GM19452 (cell line): ENCODE data around the gene DGKI.

Experiments used
- ATAC-seq: cut with Tn5 transposase; IDR thresholded peaks from one replicate; pipeline ENCODE4 v1.9.1; 2021; ENCODE audit not compliant: unreplicated experiment

DGKI gene

DNA sequence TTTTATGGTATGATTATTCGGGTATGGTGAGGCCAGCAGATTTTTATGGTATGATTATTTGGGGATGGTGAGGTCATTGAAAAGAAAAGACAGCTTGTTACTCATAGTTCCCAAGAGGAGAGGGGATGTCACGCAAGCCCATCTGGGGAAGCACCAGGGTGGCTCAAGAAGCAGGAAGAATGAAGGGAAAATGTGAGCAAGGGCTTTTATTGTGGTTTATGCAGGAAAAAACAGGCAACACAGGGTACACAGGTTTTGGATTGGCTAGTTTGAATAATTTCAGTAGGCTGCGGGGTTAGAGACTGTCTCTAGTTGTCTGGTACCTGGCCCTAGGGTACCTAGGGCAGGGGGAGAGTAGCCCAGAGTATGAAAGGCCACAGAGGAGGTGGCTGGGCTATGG lies 26.8 kb upstream of the DGKI start:
- ATAC-seq, result no peak

GRCh38 chr7:137871170-137871915 lies 24.6 kb upstream of the DGKI start:
- no peak for ATAC-seq

GRCh38 chr7:137870684-137871083 lies 23.9 kb upstream of the DGKI start:
- no peak for ATAC-seq

DNA sequence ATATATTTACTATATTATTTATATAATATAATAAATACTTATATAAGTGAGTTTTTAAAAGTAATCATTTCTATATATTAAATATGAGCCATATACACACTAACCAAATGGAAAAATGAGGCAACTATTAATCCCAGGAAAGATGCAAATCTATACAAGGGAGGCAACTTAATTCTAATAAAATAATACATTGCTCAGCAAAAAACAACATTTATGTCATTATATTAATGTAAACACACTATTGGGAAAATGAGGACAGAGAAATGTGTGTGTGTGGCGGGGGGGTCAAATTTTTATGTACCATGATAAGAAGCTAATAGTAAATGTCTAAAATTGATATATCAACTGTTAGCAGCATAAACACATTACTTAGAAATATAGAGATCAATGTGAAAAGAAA lies 23.3 kb upstream of the DGKI start:
- ATAC-seq, result no peak

GRCh38 chr7:137869260-137869659 lies 22.5 kb upstream of the DGKI start:
- ATAC-seq, result no peak

GRCh38 chr7:137867289-137867688 lies 20.5 kb upstream of the DGKI start:
- ATAC-seq, result no peak

DNA sequence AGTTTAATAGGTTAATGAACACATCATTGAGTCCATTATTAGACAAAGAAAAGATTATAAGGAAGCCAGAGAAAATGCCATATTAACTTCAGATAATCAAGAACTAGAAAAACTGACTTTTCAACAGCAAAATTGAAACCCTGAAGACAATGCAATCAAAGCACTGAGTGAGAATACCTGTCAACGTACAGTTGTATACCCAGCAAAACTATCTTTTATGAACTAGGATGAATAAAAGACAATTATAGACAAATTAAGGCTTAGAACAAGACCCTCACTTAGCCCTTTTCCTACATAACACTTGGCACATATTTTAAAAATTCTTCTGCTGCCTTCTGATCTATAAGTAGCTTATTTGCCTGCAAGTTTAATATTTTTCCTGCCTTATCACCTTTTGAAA lies 19.0 kb upstream of the DGKI start:
- ATAC-seq, result no peak

GRCh38 chr7:137862964-137863363 lies 16.2 kb upstream of the DGKI start:
- ATAC-seq, result no peak

DNA sequence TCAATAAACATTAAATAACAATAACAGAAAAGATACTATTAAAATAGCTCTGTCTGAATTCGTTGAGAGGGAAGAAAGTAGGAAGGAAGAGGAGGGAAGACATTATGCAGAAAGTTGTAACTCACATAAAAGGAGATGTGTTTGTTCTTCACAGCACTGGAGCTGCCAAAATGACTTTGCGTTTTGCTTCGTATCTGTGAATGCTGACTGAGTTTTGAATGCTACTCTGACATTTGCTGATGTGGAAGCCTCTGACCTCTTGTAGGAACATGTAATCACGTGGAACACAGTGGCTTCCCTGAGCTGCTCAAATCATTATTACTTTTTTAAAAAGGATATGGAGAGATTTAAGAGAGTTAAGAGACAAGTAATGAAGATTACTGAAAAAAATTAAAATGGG lies 15.6 kb upstream of the DGKI start:
- no peak for ATAC-seq

GRCh38 chr7:137860542-137860941 lies 13.8 kb upstream of the DGKI start:
- ATAC-seq, result no peak

GRCh38 chr7:137853053-137853452 lies 6.3 kb upstream of the DGKI start:
- no peak for ATAC-seq

DNA sequence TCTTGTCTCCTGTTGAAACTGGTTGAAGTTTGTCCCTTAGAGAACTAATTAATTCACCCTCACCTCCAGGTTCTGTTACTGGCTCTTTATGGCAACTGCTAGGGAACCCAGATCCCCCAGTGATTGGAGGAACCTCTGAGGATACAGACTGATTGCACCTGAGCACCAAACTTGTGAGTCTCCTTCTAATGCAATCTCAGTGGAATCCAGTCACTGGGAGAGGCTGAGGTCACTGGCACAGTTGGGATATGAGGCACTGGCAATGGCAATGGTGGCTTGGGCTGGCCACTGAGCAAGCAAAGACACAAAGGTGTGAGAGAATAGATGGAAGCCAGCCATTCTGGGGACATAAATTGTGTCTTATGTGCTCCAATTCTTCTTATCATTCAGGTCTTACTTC lies 5.3 kb upstream of the DGKI start:
- no peak for ATAC-seq

DNA sequence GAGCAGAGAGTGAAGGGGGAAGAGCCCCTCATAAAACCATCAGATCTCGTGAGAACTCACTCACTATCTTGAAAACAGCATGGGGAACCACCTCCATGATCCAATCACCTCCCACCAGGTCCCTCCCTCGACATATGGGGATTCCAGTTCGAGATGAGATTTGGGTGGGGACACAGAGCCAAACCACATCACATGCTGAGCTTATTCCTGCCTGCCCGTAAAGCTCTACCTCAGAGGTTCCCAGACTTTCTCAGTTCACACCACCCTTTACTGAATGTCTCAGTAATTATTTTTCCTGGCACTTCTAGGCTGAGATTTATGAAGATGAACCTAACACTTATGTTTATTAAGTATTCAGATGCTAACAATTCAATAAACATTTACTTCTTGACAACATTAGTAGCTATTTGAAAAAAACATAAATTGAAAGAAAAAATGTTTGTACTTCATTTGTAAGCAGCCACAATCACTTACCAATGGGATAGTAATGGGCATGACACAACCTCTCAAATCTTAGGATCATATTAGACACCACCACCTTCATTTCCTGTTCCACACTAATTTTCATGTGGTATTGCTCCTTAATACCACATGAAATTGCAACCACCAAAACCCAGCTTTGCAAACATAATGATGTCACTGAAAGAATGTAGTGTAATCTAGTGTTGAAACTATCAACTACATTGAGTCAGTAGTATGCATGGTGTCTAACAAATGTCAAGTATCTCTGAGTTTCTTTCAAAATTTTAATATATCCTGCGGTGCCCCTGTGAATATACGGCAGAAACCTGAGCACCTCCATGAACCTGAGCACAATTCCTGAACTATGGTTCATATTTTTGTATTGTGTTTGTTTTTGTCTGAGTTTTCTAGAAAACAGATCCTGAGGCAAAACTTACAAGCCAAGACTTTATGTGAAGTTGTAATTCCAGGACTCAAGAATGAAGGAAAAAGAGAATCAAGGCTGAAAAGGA lies 4.5 kb upstream of the DGKI start:
- no peak for ATAC-seq

DNA sequence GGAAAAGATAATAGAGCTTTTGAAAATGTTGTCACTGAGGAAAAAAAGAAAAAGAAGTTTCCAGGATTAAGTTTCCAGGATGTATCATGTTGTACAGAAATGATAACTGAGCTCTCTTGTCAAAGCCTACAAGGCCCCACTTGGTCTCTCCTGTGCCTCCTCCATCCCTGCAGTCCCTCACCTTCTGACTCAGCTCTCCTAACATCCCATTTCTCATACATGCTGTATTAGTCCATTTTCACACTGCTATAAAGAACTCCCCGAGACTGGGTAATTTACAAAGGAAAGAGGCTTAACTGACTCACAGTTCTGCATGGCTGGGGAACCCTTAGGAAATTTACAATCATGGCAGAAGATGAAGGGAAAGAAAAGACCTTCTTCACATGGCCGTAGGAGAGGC lies 3.8 kb upstream of the DGKI start:
- no peak for ATAC-seq

DNA sequence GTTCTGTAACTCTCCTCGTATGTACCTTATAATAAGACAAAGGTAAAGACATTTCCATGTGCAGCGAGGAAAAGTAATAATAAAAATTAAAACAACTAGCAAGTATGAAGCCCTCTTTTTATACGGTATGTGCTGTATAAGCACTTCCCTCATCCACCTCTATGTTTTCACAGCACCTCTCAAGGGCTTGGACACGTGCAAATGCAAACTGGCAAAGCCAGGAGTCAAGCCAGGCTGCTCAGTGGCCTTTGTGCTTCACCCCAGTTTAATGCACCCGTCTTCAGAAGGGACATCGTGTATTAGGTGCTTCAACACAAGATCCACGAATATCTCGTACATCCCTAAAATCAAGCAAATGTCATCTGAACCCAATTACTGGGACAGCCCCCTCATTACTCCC lies 1.3 kb upstream of the DGKI start:
- ATAC-seq, result no peak

DNA sequence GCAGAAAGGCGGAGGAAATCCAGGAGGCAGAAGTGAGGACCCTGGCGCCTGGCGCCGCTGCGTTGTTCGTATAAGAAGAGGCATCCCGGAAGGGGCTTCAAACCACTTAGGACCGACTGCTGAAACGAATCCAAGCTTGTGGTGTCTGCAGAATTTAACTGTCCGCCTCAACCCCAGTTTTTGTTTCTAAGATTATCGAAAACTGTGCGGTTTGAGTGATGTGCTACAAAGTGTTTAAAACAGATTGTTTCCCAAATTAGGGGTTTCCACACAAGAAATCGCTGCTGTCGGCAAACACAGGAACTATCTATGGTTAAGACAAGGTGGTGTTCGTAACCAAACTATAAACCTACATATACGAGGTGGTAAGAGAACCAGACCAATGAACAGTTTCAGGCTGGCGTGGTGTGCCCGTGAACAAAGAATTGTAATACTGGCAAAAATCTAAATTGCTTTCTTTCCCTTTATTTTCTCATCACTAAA lies 835 bp upstream of the DGKI start:
- no peak for ATAC-seq

- ATAC-seq, result peak; percentile 51
Measured at GRCh38 chr7:137846549-137846826, 286 bp downstream of the DGKI start.

DNA sequence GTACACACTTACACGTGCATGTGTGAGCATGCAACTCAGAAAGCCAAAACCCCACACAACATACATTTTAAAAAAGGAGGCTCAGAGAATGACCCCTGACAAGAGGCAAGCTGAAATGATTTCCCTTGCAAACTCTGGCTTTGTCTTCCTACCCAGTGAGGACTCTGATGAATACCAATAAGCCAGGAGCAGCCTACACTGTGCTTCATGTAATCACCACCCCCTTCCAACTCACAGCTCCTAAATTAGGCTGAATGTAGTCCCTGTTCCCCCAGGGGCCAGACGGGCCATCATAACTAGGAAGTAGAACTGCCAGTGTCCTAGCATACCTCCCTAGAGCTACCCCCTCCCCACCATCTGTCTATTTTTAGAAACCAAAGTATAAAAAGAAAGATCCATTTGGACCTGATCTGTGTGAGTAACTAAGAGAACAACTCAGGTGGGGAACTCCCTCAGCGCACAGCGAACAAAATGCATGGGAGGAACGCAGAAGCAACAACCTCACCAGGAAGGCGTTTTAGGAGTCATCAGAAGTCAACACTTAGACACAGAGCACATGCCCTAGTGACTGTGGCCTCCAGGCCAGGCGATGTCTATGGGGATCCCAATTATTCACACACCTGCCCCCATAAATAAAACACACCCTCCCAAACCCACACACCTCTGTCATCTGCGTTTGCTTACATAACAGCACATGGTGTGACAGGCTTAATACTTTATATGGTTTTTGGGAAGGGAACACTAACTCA lies 1.9 kb downstream of the DGKI start:
- ATAC-seq, result no peak

DNA sequence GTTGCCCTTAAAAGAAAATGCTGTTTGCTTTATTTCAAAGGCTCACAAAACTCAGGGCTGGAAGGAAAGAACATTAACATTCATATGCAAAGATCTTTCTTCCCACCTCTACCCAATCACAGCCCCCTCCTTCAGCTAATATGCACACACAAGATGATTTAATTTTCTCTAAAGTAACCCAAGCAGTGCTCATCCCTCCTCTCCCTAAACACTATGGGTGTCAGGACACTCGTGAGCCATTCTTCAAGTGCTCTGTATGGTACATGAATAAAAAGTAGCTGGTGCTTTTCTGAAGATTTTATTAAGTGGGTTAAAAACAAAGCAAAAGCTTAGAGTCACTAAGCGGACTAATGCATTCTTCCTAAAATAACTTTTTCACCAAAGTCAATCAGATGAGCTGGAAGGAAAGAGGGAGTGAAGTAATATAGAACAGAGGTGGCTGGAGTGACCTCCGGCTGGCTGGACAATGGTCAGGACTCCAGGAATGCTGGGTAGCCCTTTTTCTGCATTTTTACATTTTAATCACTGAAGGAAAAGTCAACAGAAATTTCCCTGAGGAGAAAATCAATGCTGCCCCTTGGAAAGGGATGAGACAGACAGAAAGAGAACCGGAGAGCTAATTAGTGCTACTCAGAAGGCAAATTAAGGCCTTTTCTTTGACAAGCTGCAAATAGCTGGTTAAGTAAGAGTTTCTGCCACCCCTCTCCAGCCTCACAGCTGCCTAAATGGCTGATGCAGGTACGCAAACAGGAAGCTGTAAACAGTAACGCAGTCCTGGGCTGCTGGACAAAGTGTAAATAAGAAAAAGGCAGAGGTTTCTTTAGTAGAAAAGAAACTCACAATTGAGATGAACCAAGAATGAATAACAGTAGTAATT lies 6.6 kb downstream of the DGKI start:
- ATAC-seq, result no peak

GRCh38 chr7:137838706-137839315 lies 8.0 kb downstream of the DGKI start:
- ATAC-seq, result no peak
